A673 (cell line): ENCODE measurements around the gene PACRG.

Source experiments
- EZH2 ChIP-seq: fragments of 200-600 bp; sonication (generic); IDR thresholded peaks from 2 replicates; pipeline ENCODE4 v1.6.1; 2017; ENCODE audit warnings: borderline replicate concordance, low read depth, mild to moderate bottlenecking, mixed read lengths, antibody characterized with exemption, low read length; ENCODE audit not compliant: poor library complexity, severe bottlenecking
- TF ChIP-seq, protein P1 (sequence below): fragments of 300-800, 200-600 bp; sonication (generic); conservative IDR thresholded peaks from 2 replicates; pipeline ENCODE4 v1.5.1; 2017; ENCODE audit warnings: low read depth, mild to moderate bottlenecking, antibody characterized with exemption, low read length, moderate library complexity, mixed read lengths

DNA sequence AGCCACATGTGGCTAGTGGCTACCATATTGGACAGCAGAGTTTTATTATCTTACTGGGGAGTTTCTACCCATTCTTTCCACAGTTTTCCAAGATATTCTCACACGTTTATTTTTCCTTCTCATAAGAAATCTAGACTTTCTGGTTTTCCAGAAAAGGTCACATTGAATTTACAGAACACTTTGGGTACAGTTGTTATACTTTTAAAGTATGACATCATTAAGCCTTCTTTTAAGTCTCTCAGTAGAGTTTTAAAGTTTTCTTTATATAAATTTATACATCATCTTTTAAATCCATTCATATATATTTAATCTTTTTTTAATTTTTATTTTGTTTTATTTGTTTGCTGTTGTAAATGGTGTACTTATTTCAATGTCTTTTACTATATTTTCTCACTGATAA, 486.5 kb downstream of the PACRG start:
- TF ChIP-seq, protein P1, sequence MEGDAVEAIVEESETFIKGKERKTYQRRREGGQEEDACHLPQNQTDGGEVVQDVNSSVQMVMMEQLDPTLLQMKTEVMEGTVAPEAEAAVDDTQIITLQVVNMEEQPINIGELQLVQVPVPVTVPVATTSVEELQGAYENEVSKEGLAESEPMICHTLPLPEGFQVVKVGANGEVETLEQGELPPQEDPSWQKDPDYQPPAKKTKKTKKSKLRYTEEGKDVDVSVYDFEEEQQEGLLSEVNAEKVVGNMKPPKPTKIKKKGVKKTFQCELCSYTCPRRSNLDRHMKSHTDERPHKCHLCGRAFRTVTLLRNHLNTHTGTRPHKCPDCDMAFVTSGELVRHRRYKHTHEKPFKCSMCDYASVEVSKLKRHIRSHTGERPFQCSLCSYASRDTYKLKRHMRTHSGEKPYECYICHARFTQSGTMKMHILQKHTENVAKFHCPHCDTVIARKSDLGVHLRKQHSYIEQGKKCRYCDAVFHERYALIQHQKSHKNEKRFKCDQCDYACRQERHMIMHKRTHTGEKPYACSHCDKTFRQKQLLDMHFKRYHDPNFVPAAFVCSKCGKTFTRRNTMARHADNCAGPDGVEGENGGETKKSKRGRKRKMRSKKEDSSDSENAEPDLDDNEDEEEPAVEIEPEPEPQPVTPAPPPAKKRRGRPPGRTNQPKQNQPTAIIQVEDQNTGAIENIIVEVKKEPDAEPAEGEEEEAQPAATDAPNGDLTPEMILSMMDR: no peak
- TF ChIP-seq EZH2: no peak
